ENCODE measurements around the gene RAC2.

The RAC2 gene

GRCh38 chr22:37215890-37216289, 28.2 kb downstream of the RAC2 start:
- no peak for DNase-seq

DNA sequence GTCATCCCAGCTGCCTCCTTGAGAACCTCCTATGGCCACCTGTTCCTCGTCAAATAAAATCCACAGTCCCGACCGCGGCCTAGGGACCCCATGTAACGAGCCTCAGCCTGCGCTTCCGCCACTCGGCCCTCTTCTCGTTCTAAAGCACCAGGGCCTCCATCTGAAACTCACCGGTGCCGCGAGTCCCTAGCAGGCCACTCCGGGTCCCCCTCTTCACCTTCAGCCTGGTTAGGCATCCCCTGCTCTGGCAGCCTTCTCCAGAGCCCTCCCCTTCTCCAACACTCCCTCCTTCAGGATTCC, 29.4 kb downstream of the RAC2 start:
- DNase-seq, result no peak

GRCh38 chr22:37213941-37214730, 29.9 kb downstream of the RAC2 start:
- no peak for DNase-seq

DNA sequence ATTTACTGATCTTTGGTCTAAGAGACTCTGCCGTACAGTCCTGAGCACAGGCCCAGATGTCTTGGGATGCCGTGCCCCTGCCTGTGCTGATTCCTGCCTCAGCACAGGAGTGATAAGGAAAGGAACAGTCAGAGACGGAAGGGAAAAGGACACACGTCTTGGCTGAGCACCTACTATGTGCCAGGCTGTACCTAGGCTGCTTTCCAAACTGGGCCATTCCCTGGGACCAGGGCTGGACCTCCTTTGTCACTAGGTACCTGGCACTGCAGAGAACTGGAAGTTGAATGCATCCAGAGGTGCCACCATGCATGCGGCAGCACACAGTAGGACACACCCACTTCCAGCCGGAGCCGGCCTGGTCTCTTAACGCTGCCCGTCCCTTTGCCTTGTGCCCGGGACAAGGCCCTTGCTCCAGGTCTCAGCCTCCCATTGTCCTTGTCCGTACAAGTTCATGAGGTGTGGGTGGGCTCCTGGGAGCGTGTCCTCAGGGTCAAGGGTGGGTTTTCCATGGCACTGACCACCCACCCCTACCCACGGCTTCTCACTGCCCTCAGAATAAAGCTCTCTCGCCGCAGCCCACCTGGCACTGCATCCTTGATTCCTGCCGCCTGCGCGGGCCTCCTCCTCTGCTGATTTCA, 30.7 kb downstream of the RAC2 start:
- DNase-seq, result no peak

DNA sequence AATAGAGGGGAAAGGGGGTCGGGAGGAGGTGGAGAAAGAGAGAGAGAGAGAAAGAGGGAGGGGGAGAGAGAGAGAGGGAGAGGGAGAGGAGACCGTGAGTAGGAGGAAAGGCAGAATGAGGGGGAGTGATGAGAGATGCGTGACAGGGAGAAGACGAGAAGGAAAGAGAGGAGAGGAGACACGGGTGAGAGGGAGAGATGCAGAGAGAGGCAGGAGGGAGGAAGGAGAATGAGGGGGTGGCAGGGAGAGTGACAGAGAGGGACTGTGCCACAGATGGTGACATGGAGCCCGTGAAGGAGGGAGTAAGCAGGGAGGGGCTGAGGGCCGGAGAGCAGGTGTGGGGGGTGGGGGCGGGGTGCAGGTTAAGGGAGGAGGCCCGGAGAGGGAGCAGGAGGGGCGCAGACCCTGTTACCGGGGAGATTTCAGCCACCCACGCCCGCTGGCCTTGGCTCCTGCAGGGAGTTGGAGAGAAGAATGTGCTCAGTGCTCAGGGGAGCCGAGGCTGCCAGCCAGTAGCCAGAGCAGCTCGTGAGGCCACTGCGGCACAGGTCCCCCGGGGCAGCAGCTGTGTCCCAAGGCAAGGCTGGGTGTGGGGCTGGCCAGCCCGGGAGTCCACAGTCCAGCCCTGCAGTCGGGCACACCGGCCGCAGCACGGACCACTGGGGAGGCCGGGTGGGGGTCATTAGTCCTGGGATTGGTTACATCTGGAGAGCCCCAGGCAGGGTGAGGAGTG, 31.7 kb downstream of the RAC2 start, which contains the start of gene SSTR3:
SSTR3 (minus strand) TSS at position 304 of the 733 bp plus-strand sequence. CDS start 4,674 bp downstream, outside the sequence.
- no peak for DNase-seq

GRCh38 chr22:37211866-37212173, 32.2 kb downstream of the RAC2 start:
- no peak for DNase-seq

DNA sequence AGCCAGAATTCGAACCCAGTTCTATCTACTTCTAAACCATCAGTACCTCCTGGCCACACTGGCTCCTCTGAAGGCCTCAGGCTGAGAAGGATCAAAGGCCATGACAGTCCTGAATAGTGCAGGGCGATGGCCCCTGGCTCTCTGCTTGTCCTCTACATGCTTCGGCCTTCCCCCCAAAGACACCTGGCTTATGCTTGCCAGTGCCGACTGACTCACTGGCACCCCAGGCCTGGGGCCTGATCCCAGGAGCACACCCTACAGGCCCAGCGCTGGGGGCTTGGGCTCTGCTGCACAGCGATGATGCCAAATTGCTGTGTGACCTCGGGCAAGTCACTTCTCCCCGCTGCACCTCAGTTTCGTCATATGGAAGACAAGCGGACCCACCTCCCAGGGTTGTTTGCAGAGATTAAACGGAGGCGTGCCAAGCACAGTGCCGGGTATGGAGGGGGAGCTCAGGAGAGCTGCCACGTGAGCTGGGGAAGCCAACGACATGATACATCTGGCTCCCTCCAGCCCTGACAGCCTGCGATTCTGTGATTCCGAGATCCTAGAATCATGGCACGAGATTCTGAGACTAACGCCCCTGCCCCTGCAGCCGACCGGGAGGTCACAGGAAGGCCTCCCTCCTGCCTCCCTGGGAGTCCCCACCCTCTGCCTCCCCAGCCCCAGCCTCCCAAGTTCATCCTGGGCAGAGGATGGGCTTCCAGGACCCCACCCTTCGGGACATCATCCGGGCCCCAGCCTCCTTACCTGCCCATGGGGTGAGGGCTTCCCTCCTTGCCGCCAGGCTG, 32.8 kb downstream of the RAC2 start:
- no peak for DNase-seq

GRCh38 chr22:37210041-37210803, 33.8 kb downstream of the RAC2 start:
- no peak for DNase-seq

GRCh38 chr22:37209140-37209845, 34.8 kb downstream of the RAC2 start:
- no peak for DNase-seq

- DNase-seq, result no peak
These were observed 35.5 kb downstream of the RAC2 start for GRCh38 chr22:37208401-37209139.

DNA sequence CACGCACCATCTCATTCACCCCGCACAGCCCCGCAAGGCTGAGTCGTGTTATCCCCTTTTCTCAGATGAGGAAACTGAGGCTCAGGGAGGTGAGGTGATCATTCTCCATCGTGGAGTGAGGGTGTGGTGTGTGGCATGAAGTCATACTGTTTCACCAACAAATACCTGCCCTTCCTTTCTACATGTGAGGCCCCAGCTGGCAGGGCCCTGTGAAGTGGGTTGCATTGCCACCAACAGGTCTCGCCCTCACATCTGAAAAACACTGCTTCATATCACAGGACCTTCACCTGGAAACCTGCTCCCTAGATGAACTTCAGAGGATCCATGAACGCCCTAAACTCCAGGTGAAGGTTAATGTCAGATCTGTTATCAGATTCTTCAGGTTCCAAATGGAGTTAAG, 36.1 kb downstream of the RAC2 start:
- no peak for DNase-seq

DNA sequence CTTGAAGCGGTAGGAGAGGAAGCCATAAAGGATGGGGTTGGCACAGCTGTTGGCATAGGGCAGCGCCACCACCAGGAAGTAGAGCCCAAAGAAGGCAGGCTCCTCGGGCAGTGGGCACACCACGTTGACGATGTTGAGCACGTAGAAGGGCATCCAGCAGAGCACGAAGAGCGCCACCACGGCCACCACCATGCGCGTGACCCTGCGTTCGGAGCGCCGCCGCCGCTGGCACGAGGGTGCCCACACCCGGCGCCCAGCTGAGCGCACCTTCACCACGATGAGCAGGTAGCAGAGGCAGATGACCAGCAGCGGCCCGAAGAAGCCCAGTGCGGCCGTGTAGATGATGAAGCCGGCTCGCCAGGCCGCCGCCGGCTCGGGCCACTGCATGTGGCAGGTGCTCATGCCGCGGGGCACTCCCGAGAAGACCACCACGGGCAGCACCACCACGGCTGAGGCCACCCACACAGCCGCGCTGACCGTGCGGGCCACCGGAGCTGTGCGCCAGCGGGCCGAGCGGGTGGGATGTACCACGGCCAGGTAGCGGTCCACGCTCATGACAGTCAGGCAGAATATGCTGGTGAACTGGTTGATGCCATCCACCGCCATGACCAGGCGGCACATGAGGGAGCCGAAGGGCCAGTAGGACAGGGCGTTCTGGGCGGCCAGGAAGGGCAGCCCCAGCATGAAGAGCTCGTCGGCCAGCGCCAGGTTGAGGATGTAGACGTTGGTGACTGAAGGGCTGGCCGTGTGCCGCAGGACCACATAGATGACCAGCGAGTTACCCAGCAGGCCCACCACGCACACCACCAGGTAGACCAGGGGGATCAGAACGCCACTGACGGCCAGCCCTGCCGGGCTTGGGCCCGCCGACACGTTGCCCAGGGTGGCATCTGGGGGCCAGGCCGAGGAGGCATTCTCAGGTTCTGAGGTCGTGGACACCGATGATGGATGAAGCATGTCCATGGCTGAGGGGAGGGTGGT, 36.9 kb downstream of the RAC2 start:
- no peak for DNase-seq

- no peak for DNase-seq
These were observed 37.8 kb downstream of the RAC2 start for GRCh38 chr22:37206118-37206840.

DNA sequence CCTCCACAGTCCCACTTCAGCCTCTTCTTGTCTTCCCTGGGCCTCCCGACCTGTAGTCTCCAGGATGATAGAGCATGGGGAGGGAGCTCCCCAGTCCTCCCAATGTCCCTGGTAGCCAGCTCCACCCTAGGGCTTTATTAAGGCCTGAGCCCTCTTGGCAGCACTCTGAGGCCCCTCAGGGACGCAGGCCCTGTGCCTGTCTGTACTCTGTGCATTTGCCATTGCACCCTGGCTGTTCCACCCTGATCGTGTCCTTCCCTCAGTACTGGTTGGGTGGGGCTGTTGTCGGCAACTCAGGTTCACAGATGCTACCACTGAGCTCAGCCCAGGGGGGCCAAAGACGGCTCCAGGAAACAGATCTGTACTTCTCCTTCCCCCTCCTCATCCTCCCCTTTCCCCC, 39.0 kb downstream of the RAC2 start:
- DNase-seq, result no peak

DNA sequence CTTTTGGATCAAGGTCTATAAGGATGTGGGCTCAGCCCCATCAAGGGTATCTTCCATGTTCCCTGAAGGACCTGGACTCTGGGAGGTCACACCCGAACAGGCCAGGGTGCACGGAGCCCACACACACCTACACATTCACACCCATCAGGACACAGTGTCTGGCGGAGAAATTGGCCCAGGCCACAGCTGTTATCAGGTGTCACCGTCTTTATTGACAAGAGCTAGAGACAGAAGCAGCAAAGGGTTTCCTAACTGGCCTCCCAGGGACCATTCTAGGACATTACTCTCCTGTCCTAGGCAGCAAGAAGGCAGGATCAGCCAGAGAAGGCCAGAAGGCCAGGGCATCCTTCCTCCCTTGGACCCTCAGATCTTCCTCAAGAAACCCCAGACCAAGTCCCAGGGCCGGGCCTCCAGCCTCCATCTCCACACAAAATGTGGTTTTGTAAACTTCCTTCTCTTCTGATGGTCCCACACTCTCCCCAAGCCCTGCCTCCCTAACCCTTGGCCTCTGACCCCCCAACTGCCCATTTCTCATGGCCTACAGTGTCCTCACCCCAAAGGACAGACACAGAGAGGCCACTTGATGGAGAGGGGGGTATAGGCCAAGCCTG, 39.9 kb downstream of the RAC2 start:
- no peak for DNase-seq

DNA sequence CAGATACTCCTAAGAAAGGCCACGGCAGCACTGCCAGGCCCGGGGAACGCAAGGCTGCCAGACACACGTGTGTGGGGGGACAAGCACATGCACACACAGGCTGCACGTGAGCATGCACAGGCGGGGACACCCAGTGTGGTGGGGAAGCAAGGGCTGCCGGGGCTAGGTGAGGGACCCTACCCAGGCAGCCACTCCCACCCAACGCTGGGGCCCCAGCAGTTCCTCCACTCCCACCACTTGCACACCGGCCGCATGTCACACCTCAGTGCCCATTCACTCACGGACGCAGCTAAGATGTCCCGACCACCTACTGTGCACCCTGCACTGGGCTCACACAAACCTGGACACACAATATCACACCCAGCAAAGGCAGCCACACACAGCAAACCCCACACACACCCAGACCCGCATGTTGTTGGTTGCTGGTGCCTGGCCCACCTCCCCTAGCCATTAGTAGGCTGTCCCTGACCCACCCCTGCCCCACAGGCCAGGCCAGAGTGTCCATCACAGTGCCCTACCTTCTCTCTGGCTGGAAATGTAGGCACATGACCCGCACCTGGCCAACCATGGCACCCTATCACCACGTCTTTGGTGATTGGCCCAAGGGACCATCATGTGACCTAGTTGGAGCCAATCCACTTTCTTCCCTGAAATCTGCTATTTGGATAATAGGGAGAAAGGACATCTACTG, 40.6 kb downstream of the RAC2 start:
- no peak for DNase-seq

DNA sequence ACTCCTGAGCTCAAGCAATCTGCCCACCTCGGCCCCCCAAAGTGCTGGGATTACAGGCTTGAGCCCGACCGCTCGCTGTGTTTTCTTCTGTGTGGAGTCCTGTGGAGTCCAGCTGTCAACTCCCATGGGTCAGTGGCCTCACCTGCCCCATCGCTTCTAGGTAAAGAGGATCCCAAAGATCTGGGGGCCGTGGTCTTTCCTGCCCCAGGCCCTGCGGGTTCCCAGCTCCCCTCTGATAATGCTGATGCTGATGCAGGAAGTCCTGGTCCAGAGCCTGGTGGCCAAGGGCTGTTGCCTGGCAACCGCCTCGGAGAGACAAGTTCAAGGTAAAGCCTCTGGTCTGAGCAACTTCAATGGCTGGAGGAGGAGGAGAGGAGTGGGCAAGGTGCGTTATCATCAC, 41.4 kb downstream of the RAC2 start:
- DNase-seq, result no peak

- no peak for DNase-seq
These were observed 42.0 kb downstream of the RAC2 start for GRCh38 chr22:37202001-37202555.
